WI38 (cell line): Measurements from ENCODE around the gene BCOR.
A peak's percentile ranks its signal among the peaks of the same experiment; 100 is the strongest.

Source experiments
- H3K4me3 ChIP-seq: 2 replicates; pipeline ENCODE4 v1.5.1; 2011; ENCODE audit warnings: low read depth, mild to moderate bottlenecking, control low read depth, low read length
- TF ChIP-seq, protein P1 (sequence below): IDR thresholded peaks from 2 replicates; pipeline ENCODE4 v1.5.1; 2012; ENCODE audit warnings: low read depth, mild to moderate bottlenecking, control low read depth, low read length

The BCOR gene

DNA sequence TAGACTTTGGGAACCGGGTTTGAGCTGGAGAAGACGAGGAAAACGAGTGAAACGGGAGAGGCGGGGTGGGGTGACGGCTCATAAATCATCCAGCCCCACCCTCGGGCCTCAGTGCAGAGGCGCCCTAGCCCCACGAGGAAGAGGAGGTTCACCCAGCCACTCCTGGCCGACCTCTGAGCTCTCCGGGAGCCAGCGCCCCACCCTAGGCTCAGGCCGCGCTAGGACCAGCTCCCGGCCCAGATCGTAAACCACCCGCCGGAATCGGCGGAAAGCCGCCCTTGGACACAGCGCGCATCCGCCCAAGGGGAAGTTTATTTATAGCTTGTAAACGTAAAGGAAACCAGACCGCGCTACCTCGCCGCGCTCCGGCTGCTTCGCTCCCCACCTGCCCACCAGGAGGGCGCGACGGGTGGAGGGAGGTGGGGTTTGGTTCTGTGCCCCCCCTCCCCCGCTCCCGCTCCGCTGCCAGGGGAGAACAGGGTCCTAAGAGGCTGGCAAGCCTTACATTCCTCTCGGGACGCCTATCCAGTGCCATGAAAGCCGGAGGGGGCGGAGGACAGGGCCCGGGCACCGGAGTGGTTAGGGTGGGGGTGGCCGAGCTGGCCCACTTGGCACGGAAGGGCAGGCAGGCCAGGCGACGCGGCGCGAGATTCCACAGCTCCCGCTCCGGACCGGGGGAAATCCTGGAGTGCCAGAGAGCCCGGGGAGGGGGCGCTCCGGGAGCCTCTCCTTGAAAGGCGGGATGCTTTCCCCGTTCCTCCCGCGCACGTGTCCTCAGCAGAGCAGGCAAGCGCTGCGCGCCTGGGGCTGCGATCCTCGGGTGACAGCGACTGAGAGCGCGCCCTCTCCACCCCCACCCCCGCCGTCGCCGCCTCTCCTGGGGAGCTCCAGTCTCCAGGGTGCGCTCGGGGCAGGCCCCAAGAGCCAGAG is 84.2 kb downstream of the BCOR start:
- peak overlapping the region; percentile 57 for H3K4me3 ChIP-seq
- TF ChIP-seq, protein P1, sequence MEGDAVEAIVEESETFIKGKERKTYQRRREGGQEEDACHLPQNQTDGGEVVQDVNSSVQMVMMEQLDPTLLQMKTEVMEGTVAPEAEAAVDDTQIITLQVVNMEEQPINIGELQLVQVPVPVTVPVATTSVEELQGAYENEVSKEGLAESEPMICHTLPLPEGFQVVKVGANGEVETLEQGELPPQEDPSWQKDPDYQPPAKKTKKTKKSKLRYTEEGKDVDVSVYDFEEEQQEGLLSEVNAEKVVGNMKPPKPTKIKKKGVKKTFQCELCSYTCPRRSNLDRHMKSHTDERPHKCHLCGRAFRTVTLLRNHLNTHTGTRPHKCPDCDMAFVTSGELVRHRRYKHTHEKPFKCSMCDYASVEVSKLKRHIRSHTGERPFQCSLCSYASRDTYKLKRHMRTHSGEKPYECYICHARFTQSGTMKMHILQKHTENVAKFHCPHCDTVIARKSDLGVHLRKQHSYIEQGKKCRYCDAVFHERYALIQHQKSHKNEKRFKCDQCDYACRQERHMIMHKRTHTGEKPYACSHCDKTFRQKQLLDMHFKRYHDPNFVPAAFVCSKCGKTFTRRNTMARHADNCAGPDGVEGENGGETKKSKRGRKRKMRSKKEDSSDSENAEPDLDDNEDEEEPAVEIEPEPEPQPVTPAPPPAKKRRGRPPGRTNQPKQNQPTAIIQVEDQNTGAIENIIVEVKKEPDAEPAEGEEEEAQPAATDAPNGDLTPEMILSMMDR: no peak

DNA sequence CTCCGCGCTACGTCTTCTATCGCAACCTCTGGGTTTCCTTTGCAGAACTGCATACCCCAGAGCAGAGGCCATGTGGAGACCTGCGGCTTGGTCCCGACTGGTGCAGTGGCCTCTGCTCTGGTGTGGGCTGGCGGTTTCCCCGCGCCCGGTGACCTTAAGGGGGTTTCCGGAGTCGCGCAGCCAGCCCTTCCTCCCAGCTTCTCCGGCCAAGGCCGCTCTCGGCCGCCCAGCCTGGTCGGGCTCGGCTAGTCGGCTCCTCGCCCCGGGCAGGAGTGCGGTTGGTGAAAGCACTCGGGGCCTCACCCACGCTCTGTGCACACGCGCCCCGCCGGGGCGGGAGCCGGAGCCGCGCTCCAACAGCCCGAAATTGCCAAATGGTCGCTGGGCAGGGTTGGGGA is 84.9 kb downstream of the BCOR start:
- H3K4me3 ChIP-seq: no peak overlapping the region; the same call in 1 of the 2 replicates
- TF ChIP-seq, protein P1: no peak

DNA sequence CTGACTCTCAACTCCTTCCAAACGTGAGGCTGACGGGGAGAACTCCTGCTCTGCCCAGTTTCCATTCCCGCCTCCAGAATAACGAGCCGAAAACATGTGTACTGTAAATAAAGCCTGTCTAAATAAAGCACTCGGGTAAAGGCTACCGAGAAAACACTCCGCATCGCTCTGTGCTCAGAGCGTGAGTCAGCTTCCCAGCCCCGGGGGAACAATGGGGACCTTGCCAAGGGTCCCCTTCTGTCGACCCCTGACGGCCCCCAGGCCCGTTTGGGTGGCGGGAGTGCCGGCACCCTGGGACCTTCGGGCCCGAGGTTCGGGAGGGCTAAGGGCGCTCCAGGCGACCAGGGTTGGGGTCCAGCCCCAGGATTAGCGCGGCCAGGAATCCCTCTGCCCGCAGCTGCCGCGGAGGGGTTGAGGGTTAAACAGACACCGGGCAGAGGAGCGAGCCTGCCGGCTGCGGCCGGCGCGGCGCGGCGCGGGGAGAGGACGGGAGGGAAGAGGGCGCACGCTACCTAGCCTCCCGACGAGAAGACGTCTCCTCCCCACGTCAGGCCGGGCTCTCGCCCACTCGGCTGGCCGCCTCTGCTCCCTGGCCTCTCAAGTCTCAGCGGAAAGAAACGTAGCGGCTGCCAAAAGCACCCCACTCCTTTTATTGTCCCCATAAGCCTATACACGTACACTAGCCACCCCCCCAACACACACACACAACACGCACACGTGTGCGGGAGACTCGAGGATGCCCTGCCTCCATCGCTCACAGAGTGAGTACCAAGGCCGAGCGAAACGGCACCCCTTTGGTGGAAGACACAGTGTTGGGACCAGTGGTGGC is 85.5 kb downstream of the BCOR start:
- 0 out of 2 replicates have a peak overlapping the region, but pooled peaks have one; percentile 12 for H3K4me3 ChIP-seq
- TF ChIP-seq, protein P1: no peak

DNA sequence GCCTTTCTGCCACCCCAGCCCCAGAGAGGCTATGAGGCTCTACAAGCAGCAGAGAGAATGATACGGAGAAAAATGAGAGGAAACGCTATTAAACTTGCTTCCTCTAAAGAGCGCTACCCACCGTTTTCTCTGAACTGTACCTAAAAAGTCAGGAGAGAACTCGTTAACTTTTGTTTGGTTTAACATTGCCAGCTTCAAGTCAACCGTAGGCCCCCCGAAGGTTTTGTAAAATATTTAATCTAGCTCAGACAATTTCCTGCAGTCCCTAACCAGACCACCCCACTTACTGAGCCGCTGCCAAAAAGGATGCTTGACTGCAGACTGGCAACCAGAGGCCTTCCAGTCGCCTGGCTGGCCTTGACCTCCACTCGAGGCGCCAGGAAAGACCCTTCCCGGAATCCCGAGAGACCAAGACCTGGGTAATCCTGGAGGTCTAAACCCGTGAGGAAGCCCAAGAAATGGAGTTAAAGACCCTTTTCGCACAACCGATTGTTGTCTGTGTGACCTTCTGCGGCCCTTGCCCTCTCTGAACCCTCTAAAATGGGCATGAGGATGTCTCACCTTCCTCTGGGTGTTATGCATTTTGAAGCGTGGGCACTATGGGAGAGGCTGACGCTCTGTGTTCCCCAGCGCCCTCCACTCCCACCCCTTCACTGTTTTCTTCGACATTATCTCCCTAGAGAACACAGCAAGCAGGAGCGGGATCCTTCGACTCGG is 86.3 kb downstream of the BCOR start:
- no peak overlapping the region for H3K4me3 ChIP-seq

DNA sequence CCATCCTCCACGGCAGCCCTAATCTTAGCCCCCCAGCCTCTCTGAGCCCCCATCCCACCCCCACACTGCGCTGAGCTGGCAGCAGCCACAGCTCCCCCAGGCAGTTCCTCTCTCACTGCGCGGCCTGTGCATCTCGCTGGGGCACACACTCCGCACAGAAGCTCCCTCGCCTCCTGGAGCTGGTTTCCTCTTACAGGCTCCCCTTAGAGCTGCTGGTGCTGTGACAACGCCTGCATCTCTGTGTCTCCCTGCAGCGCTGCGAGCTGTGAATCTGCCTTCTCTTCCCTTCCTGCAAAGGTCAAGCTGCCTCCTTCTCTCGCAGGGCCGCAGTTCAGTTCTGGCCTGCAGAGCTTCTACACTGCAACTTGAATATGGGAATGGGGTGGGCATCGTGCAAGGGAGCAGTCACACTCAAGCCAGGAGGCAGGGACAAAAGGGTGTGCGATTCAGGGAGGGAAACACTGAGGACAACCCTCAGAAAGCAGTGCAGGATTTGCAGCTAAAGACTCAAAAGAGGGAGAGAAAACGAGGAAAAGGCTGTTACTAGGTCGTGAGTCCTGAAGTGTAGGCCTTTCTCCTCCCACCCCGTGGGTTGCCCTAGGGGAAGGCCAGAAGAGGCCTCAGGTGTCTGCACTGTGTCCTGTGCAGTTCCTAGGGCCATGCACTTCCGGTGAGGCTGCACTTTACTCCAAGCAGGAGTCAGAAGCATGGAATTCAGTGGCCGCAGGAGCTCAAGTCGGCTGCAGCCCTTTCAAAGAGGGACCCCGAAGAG is 87.0 kb downstream of the BCOR start:
- TF ChIP-seq, protein P1: no peak
- H3K4me3 ChIP-seq: no peak overlapping the region

More for the DNA sequence above, 86.3 kb downstream of the BCOR start:
- TF ChIP-seq, protein P1: no peak

DNA sequence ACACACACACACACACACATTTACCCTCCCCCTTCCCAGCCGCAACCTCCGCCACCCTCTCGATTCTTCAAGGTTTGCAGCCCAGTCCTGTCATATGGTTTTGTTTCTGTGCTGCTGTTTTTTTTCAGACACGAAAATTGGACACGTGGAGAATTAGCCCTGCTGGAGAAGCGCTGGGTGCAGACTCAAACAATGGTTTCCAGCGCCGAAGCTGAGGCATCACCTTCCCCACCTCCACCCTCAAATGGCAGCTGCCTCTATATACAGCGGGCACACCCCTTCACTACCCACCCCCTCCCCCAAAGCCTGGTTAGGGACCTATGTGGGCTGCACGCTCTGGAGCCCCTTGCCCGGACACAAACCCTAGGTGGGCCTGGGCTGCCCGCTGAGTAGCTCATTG is 87.9 kb downstream of the BCOR start:
- TF ChIP-seq, protein P1: no peak
- no peak overlapping the region for H3K4me3 ChIP-seq
